SK-N-MC (cell line): ENCODE results near the gene MTRFR.

ENCODE experiments used
- EZH2 ChIP-seq: fragments of 200-600 bp; sonication (generic); IDR thresholded peaks from one replicate; pipeline ENCODE4 v1.6.1; 2017; ENCODE audit warnings: antibody characterized with exemption
- POLR2AphosphoS5 ChIP-seq: IDR thresholded peaks from 2 replicates; pipeline ENCODE4 v1.6.1; 2012; ENCODE audit warnings: mild to moderate bottlenecking, low read depth, low read length, borderline replicate concordance

DNA sequence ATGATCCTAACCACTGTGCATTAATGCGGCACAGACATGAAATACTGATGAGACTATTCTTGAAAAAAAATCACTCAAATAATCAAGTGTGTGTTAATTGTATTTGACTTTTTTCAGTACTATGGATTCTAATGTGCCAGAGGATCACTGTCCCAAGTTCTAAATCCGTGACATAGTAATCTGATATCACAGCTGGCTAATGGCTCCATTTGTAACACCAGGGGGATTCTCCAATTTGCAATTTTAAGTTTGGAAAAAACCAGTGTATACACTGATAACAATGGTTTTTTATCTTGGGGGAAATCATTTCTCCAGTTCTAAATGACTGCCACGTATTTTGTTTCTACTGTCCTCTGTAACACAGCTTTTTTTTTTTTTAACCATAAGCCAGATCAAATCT is 33.3 kb upstream of the MTRFR start:
- TF ChIP-seq EZH2 (no peak), POLR2AphosphoS5 (no peak)
